ENCODE measurements around the gene STIMATE.

- TF ChIP-seq CTCF (IDR thresholded peaks at IDR 0.05) = no peak
- TF ChIP-seq POLR2A (IDR thresholded peaks at IDR 0.05) = no peak
These were observed 54.9 kb downstream of the STIMATE start for GRCh38 chr3:52842424-52842823.

All from lower leg skin (tissue), 3 donors.